H9 (cell line): Measurements from ENCODE around the gene PLXNA2. TPM values are rescaled to one million over a fixed set of nuclear protein-coding genes. Genes with fewer than 3 reads are reported as not detected.

ENCODE experiments used
- DNase-seq: peaks from one replicate; pipeline ENCODE4 v3.0.0-alpha.2; 2017
- H2AFZ ChIP-seq: one replicate; pipeline ENCODE4 v1.6.1; 2013; ENCODE audit warnings: mild to moderate bottlenecking, low read length, control low read depth, moderate library complexity
- H2AK5ac ChIP-seq: 2 replicates; pipeline ENCODE4 v1.6.1; 2013; ENCODE audit warnings: low read length, control low read depth, mixed read lengths; ENCODE audit not compliant: insufficient read length
- H2BK120ac ChIP-seq: one replicate; pipeline ENCODE4 v1.6.1; 2013; ENCODE audit warnings: low read depth, mild to moderate bottlenecking, low read length, control low read depth, inconsistent platforms; ENCODE audit not compliant: poor library complexity, severe bottlenecking
- H2BK12ac ChIP-seq: 2 replicates; pipeline ENCODE4 v1.6.1; 2013; ENCODE audit warnings: low read length, control low read depth, mixed read lengths, low read depth; ENCODE audit not compliant: insufficient read length
- H2BK15ac ChIP-seq: 2 replicates; pipeline ENCODE4 v1.6.1; 2013; ENCODE audit warnings: low read depth, low read length, control low read depth
- H2BK20ac ChIP-seq: one replicate; pipeline ENCODE4 v1.6.1; 2013; ENCODE audit warnings: low read depth, mild to moderate bottlenecking, low read length, control low read depth, inconsistent platforms; ENCODE audit not compliant: poor library complexity, severe bottlenecking
- H2BK5ac ChIP-seq: 2 replicates; pipeline ENCODE4 v1.6.1; 2013; ENCODE audit warnings: low read length, control low read depth, mixed read lengths; ENCODE audit not compliant: insufficient read length
- H3K14ac ChIP-seq: 2 replicates; pipeline ENCODE4 v1.6.1; 2013; ENCODE audit warnings: low read length, control low read depth; ENCODE audit not compliant: insufficient read depth
- H3K18ac ChIP-seq: 2 replicates; pipeline ENCODE4 v1.6.1; 2013; ENCODE audit warnings: low read depth, mild to moderate bottlenecking, mixed read lengths, low read length, control low read depth; ENCODE audit not compliant: insufficient read length
- H3K23ac ChIP-seq: 2 replicates; pipeline ENCODE4 v1.6.1; 2013; ENCODE audit warnings: low read length, control low read depth, mixed read lengths, low read depth; ENCODE audit not compliant: insufficient read length
- H3K23me2 ChIP-seq: 2 replicates; pipeline ENCODE4 v1.6.1; 2013; ENCODE audit warnings: low read depth, mild to moderate bottlenecking, mixed read lengths, low read length, control low read depth; ENCODE audit not compliant: insufficient read length, poor library complexity, severe bottlenecking
- H3K27ac ChIP-seq: 2 replicates; pipeline ENCODE4 v1.5.1; 2013; ENCODE audit warnings: low read length, control low read depth, mixed read lengths, low read depth; ENCODE audit not compliant: insufficient read length
- H3K27me3 ChIP-seq: 2 replicates; pipeline ENCODE4 v1.6.1; 2013; ENCODE audit warnings: low read length, control low read depth, inconsistent platforms; ENCODE audit not compliant: insufficient read depth
- H3K4ac ChIP-seq: 2 replicates; pipeline ENCODE4 v1.6.1; 2013; ENCODE audit warnings: low read depth, mild to moderate bottlenecking, control low read depth, inconsistent platforms, low read length, moderate library complexity
- H3K4me1 ChIP-seq: 2 replicates; pipeline ENCODE4 v1.6.1; 2013; ENCODE audit warnings: low read length, control low read depth, inconsistent platforms; ENCODE audit not compliant: insufficient read depth
- H3K4me2 ChIP-seq: 2 replicates; pipeline ENCODE4 v1.6.1; 2013; ENCODE audit warnings: low read length, control low read depth, mixed read lengths; ENCODE audit not compliant: insufficient read length, insufficient read depth
- H3K56ac ChIP-seq: 2 replicates; pipeline ENCODE4 v1.6.1; 2013; ENCODE audit warnings: low read depth, mild to moderate bottlenecking, mixed read lengths, low read length, control low read depth; ENCODE audit not compliant: insufficient read length
- H3K79me1 ChIP-seq: 2 replicates; pipeline ENCODE4 v1.6.1; 2013; ENCODE audit warnings: low read depth, mild to moderate bottlenecking, moderate library complexity, low read length, control low read depth, inconsistent platforms; ENCODE audit not compliant: insufficient read depth, poor library complexity, severe bottlenecking
- H3K79me2 ChIP-seq: 2 replicates; pipeline ENCODE4 v1.6.1; 2013; ENCODE audit warnings: low read length, control low read depth, inconsistent platforms; ENCODE audit not compliant: insufficient read depth
- H3K9ac ChIP-seq: 2 replicates; pipeline ENCODE4 v1.6.1; 2013; ENCODE audit warnings: low read length, control low read depth, mixed read lengths; ENCODE audit not compliant: insufficient read length; ENCODE audit errors: extremely low read depth
- H3K9me3 ChIP-seq: one replicate; pipeline ENCODE4 v1.6.1; 2013; ENCODE audit warnings: low read depth, low read length, inconsistent platforms; ENCODE audit not compliant: control insufficient read depth
- H3T11ph ChIP-seq: one replicate; pipeline ENCODE4 v1.6.1; 2013; ENCODE audit warnings: mild to moderate bottlenecking, low read length, control low read depth, inconsistent platforms
- H4K20me1 ChIP-seq: one replicate; pipeline ENCODE4 v1.6.1; 2013; ENCODE audit not compliant: control insufficient read depth, insufficient read length, insufficient read depth
- H4K5ac ChIP-seq: 2 replicates; pipeline ENCODE4 v1.6.1; 2013; ENCODE audit warnings: low read depth, mild to moderate bottlenecking, mixed read lengths, low read length, control low read depth; ENCODE audit not compliant: insufficient read length
- H4K8ac ChIP-seq: replicated peaks from 2 replicates; pipeline ENCODE4 v1.6.1; 2013; ENCODE audit warnings: low read length, control low read depth, mixed read lengths, low read depth; ENCODE audit not compliant: insufficient read length
- H4K91ac ChIP-seq: 2 replicates; pipeline ENCODE4 v1.6.1; 2013; ENCODE audit warnings: low read depth, mild to moderate bottlenecking, moderate library complexity, mixed read lengths, low read length, control low read depth; ENCODE audit not compliant: insufficient read length
- H3K27ac Mint-ChIP-seq, 3 experiments: 2 replicates in 2 of 3; 3 replicates in 1 of 3; pipeline ENCODE4 v1.8.0; 2020 to 2021; ENCODE audit warnings: mixed read lengths in 3 of 3, mild to moderate bottlenecking in 1 of 3, moderate library complexity in 1 of 3
- H3K27me3 Mint-ChIP-seq: 2 replicates; pipeline ENCODE4 v1.8.0; 2021; ENCODE audit warnings: low read depth, mild to moderate bottlenecking, moderate library complexity, mixed read lengths
- H3K36me3 Mint-ChIP-seq, 3 experiments: 2 replicates in 2 of 3; 3 replicates in 1 of 3; pipeline ENCODE4 v1.8.0; 2020 to 2021; ENCODE audit warnings: low read depth in 3 of 3, mixed read lengths in 3 of 3; ENCODE audit not compliant: insufficient read depth in 1 of 3
- H3K4me1 Mint-ChIP-seq, 2 experiments: 2 replicates each; pipeline ENCODE4 v1.8.0; 2020; ENCODE audit warnings: mixed read lengths in 2 of 2
- H3K4me3 Mint-ChIP-seq, 2 experiments: 2 replicates in 1 of 2; 3 replicates in 1 of 2; pipeline ENCODE4 v1.8.0; 2020 to 2021; ENCODE audit warnings: mild to moderate bottlenecking in 2 of 2, mixed read lengths in 2 of 2, moderate library complexity in 1 of 2
- H3K9me3 Mint-ChIP-seq, 2 experiments: 2 replicates in 1 of 2; 3 replicates in 1 of 2; pipeline ENCODE4 v1.8.0; 2020; ENCODE audit warnings: mild to moderate bottlenecking in 2 of 2, mixed read lengths in 2 of 2, moderate library complexity in 1 of 2
- WGBS: extraction: QIAGEN DNeasy Blood & Tissue Kit; methylation state at CpG from one replicate; pipeline ENCODE4 v1.1.7; 2013; ENCODE audit warnings: missing lambda C conversion rate, low lambda C conversion rate, mixed read lengths; ENCODE audit not compliant: insufficient read length; ENCODE audit errors: extremely low coverage; 5-methylcytosine and 5-hydroxymethylcytosine counted together
- total RNA-seq: library from RNA; stranded (reverse); gene quantifications from 2 replicates; pipeline ENCODE4 v1.2.1, GENCODE V29; 2021
- TF ChIP-seq, protein P1 (sequence below): fragments of 200-600 bp; sonication (generic); conservative IDR thresholded peaks from 3 replicates; pipeline ENCODE4 v1.8.0; 2021; ENCODE audit warnings: antibody characterized with exemption, mild to moderate bottlenecking

PLXNA2 gene
- total RNA-seq, 1 experiment from 2014 or later, result 0.57 TPM

DNA sequence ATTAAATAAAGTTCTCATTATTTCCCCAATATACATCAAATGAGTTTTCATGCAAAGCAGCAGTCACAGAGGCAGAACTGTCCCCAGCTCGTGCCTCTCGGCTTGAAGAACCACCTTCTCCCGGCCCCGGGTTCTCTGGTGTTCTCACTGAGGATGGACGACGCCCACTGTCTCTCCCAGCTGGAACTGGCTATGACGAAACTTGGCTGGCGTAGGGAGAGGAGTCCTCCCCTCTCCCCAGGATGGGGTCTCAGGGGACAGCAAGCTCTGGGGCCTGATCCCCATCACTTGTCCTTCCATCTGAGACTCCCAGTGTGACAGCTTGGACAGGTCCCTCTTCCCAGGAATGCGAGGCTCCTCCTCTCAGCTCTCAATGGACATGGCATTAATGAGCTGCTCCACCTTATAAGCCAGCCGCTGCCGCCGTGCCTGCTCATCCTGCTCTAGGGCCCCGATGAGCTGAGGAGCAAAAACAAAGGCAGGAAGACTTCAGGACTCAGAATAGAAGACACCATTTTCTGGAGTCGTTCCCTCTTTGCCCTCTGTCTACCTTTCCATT is 217.2 kb downstream of the PLXNA2 start:
- no peak overlapping the region for H3K4me3 Mint-ChIP-seq
- Histone ChIP-seq H3K9ac (no peak overlapping the region), H3K18ac (no peak overlapping the region), H2BK15ac (no peak overlapping the region), H3K4me1 (no peaks in the 10 kb centered on the region), H3K14ac (no peak overlapping the region), H3K23me2 (no peaks in the 10 kb centered on the region), H4K5ac (no peak overlapping the region), H2BK12ac (no peak overlapping the region), H3K4ac (no peak overlapping the region), H2AFZ (no peak overlapping the region), H4K20me1 (no peaks in the 10 kb centered on the region), H3K56ac (no peak overlapping the region), H3K79me2 (no peaks in the 10 kb centered on the region), H3K23ac (no peak overlapping the region), H4K91ac (no peak overlapping the region), H3T11ph (no peak overlapping the region), H3K4me2 (no peak overlapping the region), H2BK120ac (no peak overlapping the region), H3K9me3 (no peaks in the 10 kb centered on the region), H2AK5ac (no peak overlapping the region), H3K27ac (no peak overlapping the region), H3K27me3 (no peaks in the 10 kb centered on the region), H2BK20ac (no peak overlapping the region), H2BK5ac (no peak overlapping the region), H3K79me1 (no peaks in the 10 kb centered on the region), H4K8ac (no peak overlapping the region)
- H3K27me3 Mint-ChIP-seq, result peaks cover 12% of the 10 kb centered on the region
- TF ChIP-seq, protein P1, sequence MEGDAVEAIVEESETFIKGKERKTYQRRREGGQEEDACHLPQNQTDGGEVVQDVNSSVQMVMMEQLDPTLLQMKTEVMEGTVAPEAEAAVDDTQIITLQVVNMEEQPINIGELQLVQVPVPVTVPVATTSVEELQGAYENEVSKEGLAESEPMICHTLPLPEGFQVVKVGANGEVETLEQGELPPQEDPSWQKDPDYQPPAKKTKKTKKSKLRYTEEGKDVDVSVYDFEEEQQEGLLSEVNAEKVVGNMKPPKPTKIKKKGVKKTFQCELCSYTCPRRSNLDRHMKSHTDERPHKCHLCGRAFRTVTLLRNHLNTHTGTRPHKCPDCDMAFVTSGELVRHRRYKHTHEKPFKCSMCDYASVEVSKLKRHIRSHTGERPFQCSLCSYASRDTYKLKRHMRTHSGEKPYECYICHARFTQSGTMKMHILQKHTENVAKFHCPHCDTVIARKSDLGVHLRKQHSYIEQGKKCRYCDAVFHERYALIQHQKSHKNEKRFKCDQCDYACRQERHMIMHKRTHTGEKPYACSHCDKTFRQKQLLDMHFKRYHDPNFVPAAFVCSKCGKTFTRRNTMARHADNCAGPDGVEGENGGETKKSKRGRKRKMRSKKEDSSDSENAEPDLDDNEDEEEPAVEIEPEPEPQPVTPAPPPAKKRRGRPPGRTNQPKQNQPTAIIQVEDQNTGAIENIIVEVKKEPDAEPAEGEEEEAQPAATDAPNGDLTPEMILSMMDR, result no peak
- no peak overlapping the region for H3K27ac Mint-ChIP-seq
- no peaks in the 10 kb centered on the region for H3K36me3 Mint-ChIP-seq
- no CpG with 5 or more reads among the region's 14 CpGs for WGBS
- H3K4me1 Mint-ChIP-seq, result peaks cover 23 to 30% of the 10 kb centered on the region in 2 experiments
- DNase-seq, result no peak
- no peaks in the 10 kb centered on the region for H3K9me3 Mint-ChIP-seq
